CD4-positive, alpha-beta T cell treated with Interleukin-21 for 1 hour (primary cell): ENCODE measurements around the gene KRT1.
A peak's percentile ranks its signal among the peaks of the same experiment; 100 is the strongest.

Experiments used
- DNase-seq: peaks from one replicate; pipeline ENCODE4 v3.0.0-alpha.2; 2020

The KRT1 gene

DNA sequence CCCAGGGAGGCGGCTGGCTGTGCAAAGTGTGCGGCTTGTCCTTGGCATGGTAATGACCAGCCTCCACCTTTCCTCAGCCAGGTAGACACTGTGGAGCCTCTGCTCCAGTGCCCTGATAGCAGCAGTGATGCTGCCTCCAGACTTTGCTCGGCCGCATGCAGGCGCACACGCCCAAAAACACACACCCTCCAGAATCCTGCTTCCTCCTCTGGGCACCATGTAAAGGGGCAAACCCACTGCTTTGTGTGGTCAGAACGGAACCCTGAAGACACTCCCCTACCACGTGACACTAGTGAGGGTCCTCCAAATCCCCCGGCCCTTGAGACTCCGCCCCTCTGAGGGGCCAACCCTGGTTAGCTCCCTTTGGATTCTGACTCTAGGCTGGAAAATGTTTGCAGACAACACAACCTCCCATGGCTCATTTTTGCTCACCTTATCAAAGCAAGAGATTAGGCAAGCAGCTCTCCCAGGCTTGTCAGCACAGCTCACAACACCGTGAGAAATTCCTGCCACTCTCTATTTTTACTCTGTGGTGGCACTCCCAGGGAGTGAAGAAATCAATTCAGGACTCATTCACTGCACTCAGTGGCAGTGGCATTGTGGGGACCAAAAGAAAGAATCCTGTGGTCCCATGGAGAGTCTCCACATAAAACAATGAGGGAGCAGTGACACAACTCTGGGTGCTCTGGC, 18.6 kb upstream of the KRT1 start:
- no peak for DNase-seq

DNA sequence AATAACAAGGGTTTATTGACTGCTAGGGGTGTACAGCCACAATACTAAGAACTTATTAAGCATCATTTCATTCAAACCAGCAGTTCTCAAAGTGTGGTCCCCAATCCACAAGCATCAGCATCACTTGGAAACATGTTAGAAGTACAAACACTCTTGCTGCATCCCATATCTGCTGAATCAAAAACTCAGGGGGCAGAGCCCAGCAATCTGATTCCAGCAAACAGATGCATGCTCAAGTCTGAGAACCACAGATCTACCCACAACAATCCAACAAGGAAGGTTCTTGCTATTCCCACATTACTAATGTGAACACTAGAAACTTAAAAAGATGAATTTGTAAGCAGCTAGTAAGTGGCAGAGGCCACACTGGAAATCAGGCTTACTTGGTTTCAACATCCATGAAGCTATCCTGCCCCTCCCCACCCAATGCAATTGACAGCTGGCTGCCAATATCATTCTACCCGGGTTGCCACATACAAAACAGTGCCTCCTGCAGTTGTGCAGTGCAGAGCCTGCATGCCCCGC, 16.9 kb upstream of the KRT1 start:
- DNase-seq, result no peak

DNA sequence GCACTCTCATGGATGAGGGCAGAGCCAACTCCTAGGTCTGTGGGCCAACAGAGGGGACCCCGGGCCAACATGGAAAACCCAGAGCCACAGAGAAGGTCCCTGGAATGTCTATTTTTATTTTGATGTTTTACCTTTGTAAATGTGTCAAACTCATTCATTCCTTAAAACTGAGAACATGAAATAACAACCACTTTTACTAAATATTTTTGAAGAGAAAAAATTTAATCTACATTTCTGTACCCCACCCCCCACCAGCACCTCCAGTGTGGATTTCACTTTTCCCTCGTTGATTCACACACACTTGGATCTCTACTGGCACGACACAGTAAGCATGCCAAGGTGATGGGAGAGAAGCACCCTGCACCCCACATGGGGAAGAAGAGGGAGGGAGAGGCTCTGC, 16.4 kb upstream of the KRT1 start:
- DNase-seq, result no peak

- no peak for DNase-seq
Measured at GRCh38 chr12:52695039-52695438, 14.8 kb upstream of the KRT1 start.

DNA sequence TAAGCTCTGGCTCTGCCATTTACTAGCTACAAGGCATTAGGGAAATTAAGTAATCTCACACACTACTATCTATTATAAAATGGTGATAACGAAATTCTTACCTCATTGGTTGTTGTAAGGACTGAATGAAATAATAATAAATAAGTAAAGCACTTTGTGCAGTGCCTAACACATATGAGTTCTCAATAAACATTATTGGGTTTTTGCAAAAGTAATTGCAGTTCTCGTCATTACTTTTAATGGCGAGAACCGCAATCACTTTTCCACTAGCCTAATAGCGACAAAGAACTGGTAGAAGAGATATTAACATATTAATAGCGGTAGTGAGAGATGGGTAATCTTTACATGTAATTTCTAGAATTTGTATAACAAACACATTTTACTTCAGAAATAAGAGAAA, 13.9 kb upstream of the KRT1 start:
- no peak for DNase-seq

DNA sequence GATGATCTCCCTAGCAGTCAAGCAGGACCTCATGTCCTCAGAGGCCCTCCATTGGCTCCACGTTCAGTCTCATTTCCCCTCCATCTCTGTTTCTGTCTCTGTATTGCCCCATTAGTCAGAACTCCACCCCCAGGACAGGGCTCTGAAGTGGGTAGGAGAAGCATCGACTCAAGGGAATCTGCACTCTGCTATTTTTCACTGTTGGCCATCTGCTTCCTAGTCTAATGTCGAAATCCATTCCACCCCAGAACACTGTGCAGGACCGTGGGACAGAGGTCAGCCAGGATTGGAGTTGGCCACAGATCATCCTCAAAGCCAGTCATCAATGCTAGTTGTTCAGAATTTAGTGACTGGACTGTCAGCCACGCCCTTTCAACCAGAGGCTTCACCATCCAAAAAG, 13.1 kb upstream of the KRT1 start:
- no peak for DNase-seq

- DNase-seq, result no peak
Measured at GRCh38 chr12:52692254-52692653, 12.0 kb upstream of the KRT1 start.

- no peak for DNase-seq
Measured at GRCh38 chr12:52691841-52692150, 11.6 kb upstream of the KRT1 start.

GRCh38 chr12:52691076-52691840, 11.1 kb upstream of the KRT1 start:
- peak; percentile 54 for DNase-seq

GRCh38 chr12:52690351-52691075, 10.3 kb upstream of the KRT1 start:
- no peak for DNase-seq

GRCh38 chr12:52689936-52690335, 9.7 kb upstream of the KRT1 start:
- DNase-seq, result no peak

GRCh38 chr12:52689239-52689638, 9.0 kb upstream of the KRT1 start:
- no peak for DNase-seq

GRCh38 chr12:52688481-52688880, 8.3 kb upstream of the KRT1 start:
- DNase-seq, result no peak

DNA sequence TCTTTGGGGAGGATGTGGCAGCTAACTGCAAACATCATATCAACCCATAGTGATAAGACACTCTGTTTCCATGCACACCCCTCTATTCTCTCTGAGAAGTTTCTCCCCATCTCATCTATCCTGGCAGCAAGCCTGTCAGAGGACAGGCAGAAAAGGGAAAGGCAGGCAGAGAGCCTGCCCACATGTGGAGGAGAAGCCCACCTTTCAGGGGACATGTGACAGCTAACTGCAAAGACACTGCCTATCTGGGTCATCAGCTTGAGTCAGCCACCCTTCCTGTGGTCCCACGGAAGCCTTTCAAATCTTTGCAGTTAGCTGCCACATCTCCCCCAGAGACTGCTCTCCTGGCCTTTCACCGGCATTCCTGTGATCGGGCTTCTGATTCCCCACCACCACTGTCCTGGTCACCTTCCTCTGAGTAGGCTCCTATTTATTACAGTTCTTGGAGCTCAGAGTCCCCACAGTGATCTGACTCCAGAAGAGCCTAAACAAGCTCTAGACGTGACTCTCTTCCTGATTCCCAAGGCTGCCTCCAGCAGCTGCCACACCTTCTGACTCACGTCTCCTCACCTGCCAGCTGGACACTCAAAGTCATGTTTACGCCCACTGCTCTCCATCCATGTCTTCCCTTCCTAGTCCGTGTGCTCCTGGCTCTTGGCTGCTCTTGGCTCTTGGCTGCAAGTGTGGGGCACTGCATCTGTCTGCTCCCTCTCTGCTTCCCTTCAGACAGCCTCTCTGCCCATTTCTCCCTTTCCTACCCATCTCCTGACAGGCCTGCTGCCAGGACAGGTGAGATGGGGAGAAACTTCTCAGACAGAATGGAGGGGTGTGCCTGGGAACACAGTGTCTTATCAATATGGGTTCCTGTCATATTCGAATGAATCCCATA, 7.5 kb upstream of the KRT1 start:
- no peak for DNase-seq

DNA sequence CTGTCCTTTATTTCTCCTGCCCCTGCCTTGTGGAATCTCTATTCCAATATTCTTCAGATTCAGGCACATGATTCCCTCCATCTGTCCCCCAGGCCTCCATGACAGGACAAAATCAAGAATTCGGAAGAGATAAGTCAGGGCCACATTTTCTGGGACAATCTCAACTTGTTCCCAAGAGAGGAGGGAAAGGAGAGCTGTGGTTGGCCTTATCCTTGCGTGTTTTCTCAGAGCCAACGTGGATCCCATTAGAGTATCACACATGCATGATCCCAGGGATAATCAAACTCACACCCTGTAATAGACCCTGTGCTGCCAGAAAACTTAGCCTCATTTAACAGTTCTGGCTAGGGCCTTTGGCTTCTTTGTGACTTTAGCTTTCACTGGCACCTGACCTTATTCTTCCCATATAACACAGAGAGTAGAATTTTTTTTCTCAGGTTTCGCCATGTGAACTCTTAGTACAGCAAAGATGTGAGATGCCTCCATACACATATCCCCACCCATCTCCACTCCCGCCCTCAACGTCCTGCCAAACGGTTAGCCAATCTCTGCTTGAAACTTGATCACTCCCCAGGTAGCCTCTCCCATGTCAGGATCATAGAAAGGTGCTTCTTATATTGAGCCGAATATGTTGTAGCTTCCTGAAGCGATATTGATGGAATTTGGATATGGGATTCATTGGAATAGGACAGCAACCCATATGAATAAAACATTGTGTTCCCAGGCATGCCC, 6.7 kb upstream of the KRT1 start:
- DNase-seq, result no peak

DNA sequence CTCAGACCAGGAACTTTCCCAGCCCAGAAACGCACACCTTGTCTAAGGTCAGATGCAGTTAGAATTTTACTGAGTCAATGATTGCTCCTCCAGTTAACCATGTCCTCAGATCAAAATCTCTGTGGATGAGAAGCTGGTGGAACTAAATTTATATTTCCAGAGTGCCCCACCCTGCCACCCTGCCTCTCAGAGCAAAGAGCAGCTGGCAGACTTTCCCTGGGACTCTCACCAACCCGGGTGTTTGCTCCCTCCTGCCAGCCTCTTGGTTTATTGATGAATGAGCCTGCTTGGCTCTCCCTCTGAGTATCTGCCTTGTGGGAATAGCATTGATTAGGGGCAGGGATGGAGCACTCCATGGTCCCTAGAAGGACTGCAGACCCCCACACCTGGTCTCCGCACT, 5.9 kb upstream of the KRT1 start:
- DNase-seq, result no peak

DNA sequence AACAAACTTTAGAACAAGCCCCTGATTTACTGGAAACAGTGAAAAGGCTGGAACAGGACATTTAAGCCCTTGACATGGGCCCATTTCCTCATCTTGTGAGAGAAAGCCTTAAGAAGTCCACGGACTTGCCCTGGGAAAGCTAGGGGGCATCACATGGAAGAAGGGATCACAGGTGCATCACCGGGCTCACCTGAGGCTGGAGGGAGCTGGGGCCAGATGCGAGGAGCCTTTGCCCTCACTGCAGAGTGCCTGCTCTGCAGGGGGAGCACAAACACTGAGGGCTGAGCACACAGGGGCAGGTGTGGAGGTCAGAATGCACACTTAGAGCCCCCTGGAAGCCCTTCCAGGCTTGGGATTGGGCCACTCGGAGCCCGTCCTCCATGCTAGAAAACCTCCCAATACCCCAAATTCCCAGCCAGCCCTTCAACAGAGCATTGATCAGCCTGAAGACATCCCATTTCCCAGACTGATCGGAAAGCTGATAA, 5.2 kb upstream of the KRT1 start:
- no peak for DNase-seq

GRCh38 chr12:52684431-52684830, 4.2 kb upstream of the KRT1 start:
- DNase-seq, result no peak

DNA sequence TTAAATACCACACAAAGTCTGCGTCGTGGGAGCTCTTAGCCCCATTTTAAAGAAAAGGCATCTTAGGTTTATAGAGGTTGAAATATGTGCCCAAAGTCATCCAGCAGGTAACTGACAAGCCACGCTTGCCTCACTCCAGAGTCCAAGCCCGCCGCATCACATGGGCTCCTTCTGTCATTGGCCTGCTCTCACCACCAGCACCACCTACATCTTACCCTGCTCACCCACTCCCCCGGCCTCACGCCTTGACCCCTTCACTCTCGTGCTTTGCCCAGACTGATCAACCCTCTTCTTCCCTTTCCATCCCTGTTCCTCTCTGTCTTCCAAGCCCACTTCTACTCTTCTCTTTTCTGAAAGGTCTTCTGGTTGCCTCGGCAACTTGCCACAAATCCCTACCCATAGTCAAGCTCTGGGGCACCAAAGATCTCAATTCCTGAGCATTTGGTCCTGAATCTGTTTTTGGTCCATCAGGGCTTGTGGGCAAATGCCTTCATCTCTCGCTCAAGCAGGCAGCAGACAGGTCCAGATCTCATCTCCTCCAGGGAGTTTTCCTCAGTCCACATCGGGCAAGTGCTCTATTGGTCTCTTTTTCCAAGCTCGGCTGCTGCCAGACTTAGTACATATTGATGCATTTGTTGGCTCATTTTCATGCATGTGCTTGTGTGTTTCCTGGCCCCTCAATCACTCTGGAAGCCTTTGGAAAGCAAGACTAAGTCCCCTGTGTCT, 3.5 kb upstream of the KRT1 start:
- no peak for DNase-seq

GRCh38 chr12:52682938-52683574, 2.8 kb upstream of the KRT1 start:
- DNase-seq, result no peak

GRCh38 chr12:52682381-52682660, 2.1 kb upstream of the KRT1 start:
- no peak for DNase-seq
